RWPE2 (cell line): ENCODE results near the gene OOSP1.

Experiments
- ATAC-seq: fragments of 200-7000 bp; cut with Tn5 transposase; 3 replicates; pipeline ENCODE4 v1.9.1; 2021; ENCODE audit warnings: low read depth
- DNase-seq: peaks from one replicate; pipeline ENCODE4 v3.0.0-alpha.2; 2020; ENCODE audit warnings: low spot score
- H3K27ac ChIP-seq: fragments of 450-650 bp; 2 replicates; pipeline ENCODE4 v1.5.1; 2017; ENCODE audit warnings: mild to moderate bottlenecking; ENCODE audit not compliant: poor library complexity, severe bottlenecking
- H3K27me3 ChIP-seq: fragments of 250-450 bp; sonication (Bioruptor Pico); 2 replicates; pipeline ENCODE4 v1.5.1; 2021; ENCODE audit warnings: mild to moderate bottlenecking, moderate library complexity; ENCODE audit not compliant: insufficient read depth, poor library complexity, severe bottlenecking
- H3K36me3 ChIP-seq: fragments of 250-450 bp; sonication (Bioruptor Pico); 2 replicates; pipeline ENCODE4 v1.5.1; 2020; ENCODE audit warnings: low read depth, mild to moderate bottlenecking, moderate library complexity
- H3K4me1 ChIP-seq: fragments of 250-450 bp; sonication (Bioruptor Pico); 2 replicates; pipeline ENCODE4 v1.5.1; 2021; ENCODE audit warnings: mild to moderate bottlenecking, moderate library complexity; ENCODE audit not compliant: insufficient read depth, poor library complexity, severe bottlenecking
- H3K4me3 ChIP-seq: fragments of 250-450 bp; sonication (Bioruptor Pico); 2 replicates; pipeline ENCODE4 v1.5.1; 2021; ENCODE audit warnings: mild to moderate bottlenecking, moderate library complexity; ENCODE audit not compliant: severe bottlenecking
- H3K9me3 ChIP-seq: fragments of 250-450 bp; sonication (Bioruptor Pico); 2 replicates; pipeline ENCODE4 v1.5.1; 2021; ENCODE audit warnings: mild to moderate bottlenecking, moderate library complexity; ENCODE audit not compliant: severe bottlenecking
- TF ChIP-seq, protein P1 (sequence below): fragments of 450-650 bp; IDR thresholded peaks from one replicate; pipeline ENCODE4 v1.5.1; 2017; ENCODE audit warnings: mild to moderate bottlenecking, moderate library complexity; ENCODE audit not compliant: poor library complexity, severe bottlenecking

Gene OOSP1

DNA sequence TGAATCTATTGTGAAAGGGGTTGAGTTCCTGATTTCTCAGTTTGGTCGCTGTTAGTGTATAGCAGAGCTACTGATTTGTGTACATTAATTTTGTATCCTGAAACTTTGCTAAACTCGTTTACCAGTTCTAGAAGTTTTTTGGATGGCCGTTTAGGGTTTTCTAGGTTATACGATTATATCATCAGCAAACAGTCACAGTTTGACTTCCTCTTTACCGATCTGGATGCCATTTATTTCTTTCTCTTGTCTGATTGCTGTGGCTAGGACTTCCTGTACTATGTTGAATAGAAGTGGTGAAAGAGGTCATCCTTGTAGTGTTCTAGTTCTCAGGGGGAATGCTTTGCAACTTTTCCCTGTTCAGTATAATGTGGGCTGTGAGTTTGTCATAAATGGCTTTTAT lies 54.2 kb downstream of the OOSP1 start:
- ATAC-seq (no peak), DNase-seq (no peak)
- Histone ChIP-seq H3K9me3 (no peaks in the 10 kb centered on the region), H3K4me1 (no peaks in the 10 kb centered on the region), H3K27me3 (peaks cover 3% of the 10 kb centered on the region), H3K36me3 (no peaks in the 10 kb centered on the region), H3K4me3 (no peak overlapping the region), H3K27ac (no peak overlapping the region)
- TF ChIP-seq, protein P1, sequence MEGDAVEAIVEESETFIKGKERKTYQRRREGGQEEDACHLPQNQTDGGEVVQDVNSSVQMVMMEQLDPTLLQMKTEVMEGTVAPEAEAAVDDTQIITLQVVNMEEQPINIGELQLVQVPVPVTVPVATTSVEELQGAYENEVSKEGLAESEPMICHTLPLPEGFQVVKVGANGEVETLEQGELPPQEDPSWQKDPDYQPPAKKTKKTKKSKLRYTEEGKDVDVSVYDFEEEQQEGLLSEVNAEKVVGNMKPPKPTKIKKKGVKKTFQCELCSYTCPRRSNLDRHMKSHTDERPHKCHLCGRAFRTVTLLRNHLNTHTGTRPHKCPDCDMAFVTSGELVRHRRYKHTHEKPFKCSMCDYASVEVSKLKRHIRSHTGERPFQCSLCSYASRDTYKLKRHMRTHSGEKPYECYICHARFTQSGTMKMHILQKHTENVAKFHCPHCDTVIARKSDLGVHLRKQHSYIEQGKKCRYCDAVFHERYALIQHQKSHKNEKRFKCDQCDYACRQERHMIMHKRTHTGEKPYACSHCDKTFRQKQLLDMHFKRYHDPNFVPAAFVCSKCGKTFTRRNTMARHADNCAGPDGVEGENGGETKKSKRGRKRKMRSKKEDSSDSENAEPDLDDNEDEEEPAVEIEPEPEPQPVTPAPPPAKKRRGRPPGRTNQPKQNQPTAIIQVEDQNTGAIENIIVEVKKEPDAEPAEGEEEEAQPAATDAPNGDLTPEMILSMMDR = no peak

- no peak for ATAC-seq
- no peak overlapping the region for H3K4me3 ChIP-seq
- no peak for DNase-seq
- H3K27ac ChIP-seq = no peak overlapping the region
- H3K9me3 ChIP-seq = no peaks in the 10 kb centered on the region
- H3K27me3 ChIP-seq = peaks cover 7% of the 10 kb centered on the region
- TF ChIP-seq, protein P1 = no peak
- no peaks in the 10 kb centered on the region for H3K4me1 ChIP-seq
- no peaks in the 10 kb centered on the region for H3K36me3 ChIP-seq
These were observed 59.6 kb downstream of the OOSP1 start for GRCh38 chr11:59997800-59998199.

DNA sequence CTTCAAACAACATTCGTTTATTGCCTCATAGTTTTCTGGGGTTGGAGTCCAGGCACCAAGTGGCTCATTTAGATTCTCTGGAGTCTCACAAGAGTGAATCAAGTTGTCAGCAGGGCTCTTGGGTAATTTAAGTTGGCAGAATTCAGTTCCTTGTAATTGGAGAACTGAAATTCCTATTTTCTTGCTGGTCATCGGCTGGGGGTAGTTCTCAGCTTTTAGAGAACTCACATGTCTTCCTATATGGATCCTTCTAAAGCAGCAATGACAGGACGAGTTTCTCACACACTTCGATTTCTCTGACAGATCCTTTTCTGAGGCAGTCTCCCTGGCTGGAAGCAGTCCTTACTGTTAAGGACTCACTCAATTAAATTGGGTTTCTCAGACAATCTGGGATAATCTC lies 61.5 kb downstream of the OOSP1 start:
- ATAC-seq = no peak

DNA sequence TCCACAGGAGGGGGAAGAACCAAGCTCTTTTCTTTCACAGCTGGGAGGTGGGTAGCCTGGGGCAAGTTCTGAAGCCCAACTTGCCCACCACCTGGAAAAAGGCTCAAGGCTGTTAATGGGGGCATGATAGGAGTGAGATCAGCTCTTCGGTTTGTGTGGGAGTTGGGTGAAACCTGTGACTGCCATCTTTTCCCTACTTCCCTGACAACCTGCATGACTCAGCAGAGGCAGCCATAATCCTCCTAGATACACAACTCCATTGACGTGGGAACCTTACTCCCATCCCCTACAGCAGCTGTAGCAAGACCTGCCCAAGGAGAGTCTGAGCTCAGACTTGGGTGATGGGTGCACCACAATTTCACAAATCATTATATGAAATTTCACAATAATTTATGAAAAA lies 65.5 kb downstream of the OOSP1 start:
- no peaks in the 10 kb centered on the region for H3K9me3 ChIP-seq
- TF ChIP-seq, protein P1 = no peak
- H3K27me3 ChIP-seq = no peaks in the 10 kb centered on the region
- no peaks in the 10 kb centered on the region for H3K36me3 ChIP-seq
- no peak for ATAC-seq
- H3K27ac ChIP-seq = no peak overlapping the region
- no peak overlapping the region for H3K4me3 ChIP-seq
- no peak for DNase-seq
- no peaks in the 10 kb centered on the region for H3K4me1 ChIP-seq

More for the DNA sequence above, 61.5 kb downstream of the OOSP1 start:
- H3K4me3 ChIP-seq = no peak overlapping the region
- peaks cover 7% of the 10 kb centered on the region for H3K27me3 ChIP-seq
- no peaks in the 10 kb centered on the region for H3K9me3 ChIP-seq
- H3K36me3 ChIP-seq = no peaks in the 10 kb centered on the region
- DNase-seq = no peak
- H3K27ac ChIP-seq = no peak overlapping the region
- TF ChIP-seq, protein P1 = no peak
- no peaks in the 10 kb centered on the region for H3K4me1 ChIP-seq

DNA sequence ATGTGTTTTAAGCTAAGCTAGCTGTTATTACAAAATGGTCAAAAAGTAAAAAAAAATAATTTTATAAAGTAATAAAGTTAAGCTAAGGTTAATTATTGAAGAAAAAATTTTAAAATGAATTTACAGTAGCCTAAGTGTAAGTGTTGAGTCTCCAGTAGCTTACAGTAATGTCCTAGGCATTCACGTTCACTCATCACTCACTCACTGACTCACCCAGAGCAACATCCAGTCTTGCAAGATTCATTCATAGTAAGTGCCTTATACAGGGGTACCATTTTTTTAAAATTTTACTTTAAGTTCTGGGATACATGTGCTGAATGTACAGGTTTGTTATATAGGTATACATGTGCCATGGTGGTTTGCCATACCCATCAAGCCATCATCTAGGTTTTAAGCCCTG lies 67.1 kb downstream of the OOSP1 start:
- no peaks in the 10 kb centered on the region for H3K27me3 ChIP-seq
- TF ChIP-seq, protein P1 = no peak
- DNase-seq (no peak), ATAC-seq (peak; percentile 73)
- H3K9me3 ChIP-seq = no peaks in the 10 kb centered on the region
- H3K4me1 ChIP-seq = no peaks in the 10 kb centered on the region
- H3K4me3 ChIP-seq = no peak overlapping the region
- no peak overlapping the region for H3K27ac ChIP-seq
- no peaks in the 10 kb centered on the region for H3K36me3 ChIP-seq
